SU-DHL-6 (cell line): ENCODE measurements around the gene CALML3.

ENCODE experiments used
- EZH2phosphoT487 ChIP-seq: fragments of 200-600 bp; sonication (generic), shearing (Covaris generic); conservative IDR thresholded peaks from 2 replicates; pipeline ENCODE4 v1.6.1; 2018; ENCODE audit warnings: mild to moderate bottlenecking, antibody characterized with exemption, low read length, moderate library complexity, mixed read lengths
- TF ChIP-seq, protein P1 (sequence below): fragments of 200-600 bp; sonication (generic); IDR thresholded peaks from one replicate; pipeline ENCODE4 v1.5.1; 2017; ENCODE audit warnings: antibody characterized with exemption, mild to moderate bottlenecking, low read length, moderate library complexity; ENCODE audit not compliant: insufficient read depth, poor library complexity, severe bottlenecking

DNA sequence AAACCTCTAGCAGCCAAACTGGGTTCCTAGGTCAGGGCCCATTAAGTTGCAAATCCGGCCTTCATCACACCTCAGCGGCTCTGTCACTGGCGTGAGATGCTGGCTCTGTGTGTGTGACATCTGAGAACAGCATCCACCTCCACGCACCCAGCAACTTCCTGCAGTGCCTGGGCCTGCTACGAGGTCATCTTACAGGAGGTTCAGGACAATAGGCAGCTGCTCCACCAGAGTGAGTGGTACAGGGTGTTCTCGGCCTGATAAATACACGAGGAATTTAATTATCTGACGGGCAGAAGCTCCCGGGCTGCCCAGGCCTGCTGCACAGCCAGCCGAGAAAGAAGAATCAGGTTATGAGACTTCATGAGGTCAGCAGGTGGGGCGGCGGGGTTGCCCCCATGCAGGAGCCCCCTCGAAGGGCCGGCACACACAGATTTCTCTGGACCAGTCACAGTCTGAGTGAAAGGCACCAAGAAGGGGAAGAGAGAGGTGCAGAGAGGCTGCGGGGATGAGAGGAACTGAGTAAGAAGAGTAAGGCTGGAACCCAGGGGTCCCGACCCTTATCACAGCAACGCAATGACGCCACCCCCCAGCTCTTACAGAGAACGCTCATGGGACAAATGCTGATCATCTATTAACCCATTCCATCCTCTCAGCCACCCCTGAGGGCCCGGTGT is 49.3 kb downstream of the CALML3 start:
- TF ChIP-seq, protein P1, sequence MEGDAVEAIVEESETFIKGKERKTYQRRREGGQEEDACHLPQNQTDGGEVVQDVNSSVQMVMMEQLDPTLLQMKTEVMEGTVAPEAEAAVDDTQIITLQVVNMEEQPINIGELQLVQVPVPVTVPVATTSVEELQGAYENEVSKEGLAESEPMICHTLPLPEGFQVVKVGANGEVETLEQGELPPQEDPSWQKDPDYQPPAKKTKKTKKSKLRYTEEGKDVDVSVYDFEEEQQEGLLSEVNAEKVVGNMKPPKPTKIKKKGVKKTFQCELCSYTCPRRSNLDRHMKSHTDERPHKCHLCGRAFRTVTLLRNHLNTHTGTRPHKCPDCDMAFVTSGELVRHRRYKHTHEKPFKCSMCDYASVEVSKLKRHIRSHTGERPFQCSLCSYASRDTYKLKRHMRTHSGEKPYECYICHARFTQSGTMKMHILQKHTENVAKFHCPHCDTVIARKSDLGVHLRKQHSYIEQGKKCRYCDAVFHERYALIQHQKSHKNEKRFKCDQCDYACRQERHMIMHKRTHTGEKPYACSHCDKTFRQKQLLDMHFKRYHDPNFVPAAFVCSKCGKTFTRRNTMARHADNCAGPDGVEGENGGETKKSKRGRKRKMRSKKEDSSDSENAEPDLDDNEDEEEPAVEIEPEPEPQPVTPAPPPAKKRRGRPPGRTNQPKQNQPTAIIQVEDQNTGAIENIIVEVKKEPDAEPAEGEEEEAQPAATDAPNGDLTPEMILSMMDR, result no peak
- TF ChIP-seq EZH2phosphoT487, result no peak
